Measurements from ENCODE around the gene DNAL4.

DNAL4 gene

GRCh38 chr22:38784035-38784434 is 9.9 kb downstream of the DNAL4 start:
- H3K9me3 ChIP-seq (ENCODE audit: insufficient read depth, low read length, severe bottlenecking): no peaks in the 10 kb centered on the region
- H3K27ac ChIP-seq (ENCODE audit: low read length): no peak overlapping the region
- H2AFZ ChIP-seq (ENCODE audit: low read depth, low read length): no peak overlapping the region
- no peaks in the 10 kb centered on the region for H3K36me3 ChIP-seq (ENCODE audit: insufficient read depth, low read length)
- no peaks in the 10 kb centered on the region for H3K79me2 ChIP-seq (ENCODE audit: insufficient read depth, low read length)
- no peak overlapping the region for H3K4me2 ChIP-seq (ENCODE audit: insufficient read depth, low read length)
- no peak for TF ChIP-seq CTCF (IDR thresholded peaks at IDR 0.05; ENCODE audit: borderline replicate concordance, extremely low read depth, low read length, poor library complexity, severe bottlenecking)
- no peak for TF ChIP-seq EZH2 (IDR thresholded peaks at IDR 0.05; ENCODE audit: borderline replicate concordance, low read depth, low read length, severe bottlenecking)
- H3K4me1 ChIP-seq (ENCODE audit: insufficient read depth, low read length): no peaks in the 10 kb centered on the region
- H3K27me3 ChIP-seq (ENCODE audit: insufficient read depth, low read length, poor library complexity): no peaks in the 10 kb centered on the region
- H3K4me3 ChIP-seq (ENCODE audit: low read depth in 1 of 2, low read length in 2 of 2): no peak overlapping the region
- ATAC-seq (ENCODE audit: insufficient read depth, low read depth) (no peak), DNase-seq (no peak)
- H4K20me1 ChIP-seq (ENCODE audit: insufficient read depth, low read length): peaks cover 5% of the 10 kb centered on the region
- H3K9ac ChIP-seq (ENCODE audit: low read depth, low read length): no peak overlapping the region

- DNase-seq (no peak), ATAC-seq (ENCODE audit: insufficient read depth, low read depth) (no peak)
- no peak overlapping the region for H3K4me2 ChIP-seq (ENCODE audit: insufficient read depth, low read length)
- no peak overlapping the region for H3K27ac ChIP-seq (ENCODE audit: low read length)
- peaks cover 5% of the 10 kb centered on the region for H4K20me1 ChIP-seq (ENCODE audit: insufficient read depth, low read length)
- no peaks in the 10 kb centered on the region for H3K9me3 ChIP-seq (ENCODE audit: insufficient read depth, low read length, severe bottlenecking)
- no peaks in the 10 kb centered on the region for H3K79me2 ChIP-seq (ENCODE audit: insufficient read depth, low read length)
- no peaks in the 10 kb centered on the region for H3K4me1 ChIP-seq (ENCODE audit: insufficient read depth, low read length)
- no peak overlapping the region for H3K4me3 ChIP-seq (ENCODE audit: low read depth in 1 of 2, low read length in 2 of 2)
- H3K9ac ChIP-seq (ENCODE audit: low read depth, low read length): no peak overlapping the region
- TF ChIP-seq CTCF (IDR thresholded peaks at IDR 0.05; ENCODE audit: borderline replicate concordance, extremely low read depth, low read length, poor library complexity, severe bottlenecking) (no peak), EZH2 (IDR thresholded peaks at IDR 0.05; ENCODE audit: borderline replicate concordance, low read depth, low read length, severe bottlenecking) (no peak)
- H3K27me3 ChIP-seq (ENCODE audit: insufficient read depth, low read length, poor library complexity): no peaks in the 10 kb centered on the region
- H3K36me3 ChIP-seq (ENCODE audit: insufficient read depth, low read length): no peaks in the 10 kb centered on the region
- no peak overlapping the region for H2AFZ ChIP-seq (ENCODE audit: low read depth, low read length)
These were observed 10.8 kb downstream of the DNAL4 start for GRCh38 chr22:38783095-38783615.

GRCh38 chr22:38782402-38783094 is 11.4 kb downstream of the DNAL4 start:
- Histone ChIP-seq H2AFZ (ENCODE audit: low read depth, low read length) (no peak overlapping the region), H3K79me2 (ENCODE audit: insufficient read depth, low read length) (no peaks in the 10 kb centered on the region), H3K9ac (ENCODE audit: low read depth, low read length) (no peak overlapping the region), H3K4me2 (ENCODE audit: insufficient read depth, low read length) (no peak overlapping the region), H3K4me1 (ENCODE audit: insufficient read depth, low read length) (no peaks in the 10 kb centered on the region), H3K27ac (ENCODE audit: low read length) (no peak overlapping the region), H3K27me3 (ENCODE audit: insufficient read depth, low read length, poor library complexity) (no peaks in the 10 kb centered on the region), H4K20me1 (ENCODE audit: insufficient read depth, low read length) (peaks cover under 1% of the 10 kb centered on the region), H3K9me3 (ENCODE audit: insufficient read depth, low read length, severe bottlenecking) (no peaks in the 10 kb centered on the region), H3K36me3 (ENCODE audit: insufficient read depth, low read length) (no peaks in the 10 kb centered on the region), H3K4me3 (ENCODE audit: low read depth in 1 of 2, low read length in 2 of 2) (no peak overlapping the region)
- DNase-seq: no peak
- no peak for ATAC-seq (ENCODE audit: insufficient read depth, low read depth)
- TF ChIP-seq CTCF (IDR thresholded peaks at IDR 0.05; ENCODE audit: borderline replicate concordance, extremely low read depth, low read length, poor library complexity, severe bottlenecking): no peak
- TF ChIP-seq EZH2 (IDR thresholded peaks at IDR 0.05; ENCODE audit: borderline replicate concordance, low read depth, low read length, severe bottlenecking): no peak
